ENCODE measurements around the gene ATP6V0D1. TPM values are rescaled to one million over a fixed set of nuclear protein-coding genes. Genes with fewer than 3 reads are reported as not detected.

ATP6V0D1 gene
- total RNA-seq, 1 donor from 2014 or later, result 74.5 TPM

- POLR2A ChIA-PET, result no interaction called here
- intact Hi-C loops (cut with micrococcal nuclease), result no loop called here
These were observed 20.8 kb downstream of the ATP6V0D1 start for GRCh38 chr16:67460168-67460567.

GRCh38 chr16:67459861-67460150, 21.2 kb downstream of the ATP6V0D1 start:
- no peak for DNase-seq
- no peak overlapping the region for H3K4me3 Mint-ChIP-seq
- H3K36me3 Mint-ChIP-seq (ENCODE audit: low read depth), result peaks cover 38% of the 10 kb centered on the region
- ATAC-seq (ENCODE audit: low read depth), result no peak
- CTCF ChIA-PET, result no interaction called here
- POLR2A ChIA-PET, result no interaction called here
- no peak overlapping the region for H3K27ac Mint-ChIP-seq
- H3K9me3 Mint-ChIP-seq, result no peaks in the 10 kb centered on the region
- intact Hi-C loops (cut with micrococcal nuclease), result no loop called here
- peaks cover 9% of the 10 kb centered on the region for H3K4me1 Mint-ChIP-seq
- H3K27me3 Mint-ChIP-seq, result no peaks in the 10 kb centered on the region
- no peak for TF ChIP-seq CTCF (IDR thresholded peaks at IDR 0.05)

More at GRCh38 chr16:67460168-67460567, 20.8 kb downstream of the ATP6V0D1 start:
- no peaks in the 10 kb centered on the region for H3K27me3 Mint-ChIP-seq
- no peak overlapping the region for H3K4me3 Mint-ChIP-seq
- H3K27ac Mint-ChIP-seq, result no peak overlapping the region
- ATAC-seq (ENCODE audit: low read depth) (no peak), DNase-seq (no peak)
- peaks cover 35% of the 10 kb centered on the region for H3K36me3 Mint-ChIP-seq (ENCODE audit: low read depth)
- TF ChIP-seq CTCF (IDR thresholded peaks at IDR 0.05), result no peak
- H3K4me1 Mint-ChIP-seq, result peaks cover 13% of the 10 kb centered on the region
- CTCF ChIA-PET, result no interaction called here
- no peaks in the 10 kb centered on the region for H3K9me3 Mint-ChIP-seq

- ATAC-seq (ENCODE audit: low read depth), result no peak
- POLR2A ChIA-PET, result no interaction called here
- CTCF ChIA-PET, result interaction anchor here (1.5 kb wide), 1 partner anchor 13 kb away, joined by 3 read pairs; no protein-coding TSS in a partner anchor
These were observed 21.7 kb downstream of the ATP6V0D1 start for GRCh38 chr16:67459066-67459860.

GRCh38 chr16:67458121-67458641, 22.8 kb downstream of the ATP6V0D1 start:
- intact Hi-C loops (cut with micrococcal nuclease), result no loop called here
- Mint-ChIP-seq H3K27ac (no peak overlapping the region), H3K4me1 (peaks cover 5% of the 10 kb centered on the region)

More at GRCh38 chr16:67459066-67459860, 21.7 kb downstream of the ATP6V0D1 start:
- no peaks in the 10 kb centered on the region for H3K27me3 Mint-ChIP-seq
- intact Hi-C loops (cut with micrococcal nuclease), result no loop called here
- H3K4me3 Mint-ChIP-seq, result no peak overlapping the region
- H3K36me3 Mint-ChIP-seq (ENCODE audit: low read depth), result peaks cover 41% of the 10 kb centered on the region
- H3K9me3 Mint-ChIP-seq, result no peaks in the 10 kb centered on the region
- no peak for DNase-seq
- H3K4me1 Mint-ChIP-seq, result peaks cover 7% of the 10 kb centered on the region
- no peak overlapping the region for H3K27ac Mint-ChIP-seq
- no peak for TF ChIP-seq CTCF (IDR thresholded peaks at IDR 0.05)

More at GRCh38 chr16:67458121-67458641, 22.8 kb downstream of the ATP6V0D1 start:
- Mint-ChIP-seq H3K36me3 (ENCODE audit: low read depth) (peaks cover 50% of the 10 kb centered on the region), H3K4me3 (no peak overlapping the region), H3K27me3 (no peaks in the 10 kb centered on the region), H3K9me3 (no peaks in the 10 kb centered on the region)
- ChIA-PET POLR2A (no interaction called here), CTCF (interaction anchor here (1.5 kb wide), 1 partner anchor 12 kb away, joined by 3 read pairs; no protein-coding TSS in a partner anchor)
- ATAC-seq (ENCODE audit: low read depth) (no peak), DNase-seq (no peak)
- no peak for TF ChIP-seq CTCF (IDR thresholded peaks at IDR 0.05)
